GM23338 (cell line): ENCODE data around the gene LRRC58. TPM values are rescaled to one million over a fixed set of nuclear protein-coding genes. Genes with fewer than 3 reads are reported as not detected.

ENCODE experiments used
- EZH2 ChIP-seq: fragments of 200-600 bp; sonication (generic); IDR thresholded peaks from one replicate; pipeline ENCODE4 v1.8.0; 2017; ENCODE audit warnings: antibody characterized with exemption, mild to moderate bottlenecking, low read depth; ENCODE audit not compliant: unreplicated experiment
- EZH2phosphoT487 ChIP-seq: fragments of 200-600 bp; sonication (generic); IDR thresholded peaks from one replicate; pipeline ENCODE4 v1.8.1; 2018; ENCODE audit warnings: antibody characterized with exemption; ENCODE audit not compliant: unreplicated experiment
- JUNB ChIP-seq: IDR thresholded peaks from one replicate; pipeline ENCODE4 v1.6.1; 2016; ENCODE audit warnings: antibody characterized with exemption; ENCODE audit not compliant: unreplicated experiment
- POLR2AphosphoS5 ChIP-seq: IDR thresholded peaks from 2 replicates; pipeline ENCODE4 v1.6.1; 2016; ENCODE audit warnings: antibody characterized with exemption, low read depth
- STAT1 ChIP-seq: IDR thresholded peaks from one replicate; pipeline ENCODE4 v1.6.1; 2016; ENCODE audit warnings: antibody characterized with exemption; ENCODE audit not compliant: unreplicated experiment
- ZNF114 ChIP-seq: fragments of 250-450 bp; sonication (Bioruptor Pico); IDR thresholded peaks from 2 replicates; pipeline ENCODE4 v1.5.0; 2020; ENCODE audit warnings: mild to moderate bottlenecking, moderate library complexity
- ZNF331 ChIP-seq: fragments of 250-450 bp; sonication (Bioruptor Pico); IDR thresholded peaks from 2 replicates; pipeline ENCODE4 v1.5.0; 2020; ENCODE audit warnings: low read depth, mild to moderate bottlenecking, moderate library complexity
- polyA plus RNA-seq: library from polyadenylated mRNA; unstranded; fragments of >200 nt; fragmentation: Nextera tagmentation; extraction: Ambion mirVana; gene quantifications from 2 replicates; pipeline ENCODE4 v1.2.1, GENCODE V29; 2016
- total RNA-seq: library from RNA; depleted of rRNA; stranded (reverse); fragments of >200 nt; shearing (Covaris generic); gene quantifications from 2 replicates; pipeline ENCODE4 v1.2.3, GENCODE V29; 2014
- TF ChIP-seq, protein P1 (sequence below): fragments of 250-450 bp; sonication (Bioruptor Pico); IDR thresholded peaks from 2 replicates; pipeline ENCODE4 v1.5.0; 2020; ENCODE audit warnings: mild to moderate bottlenecking, moderate library complexity
- TF ChIP-seq, protein P2 (sequence below): IDR thresholded peaks from one replicate; pipeline ENCODE4 v1.6.1; 2018; ENCODE audit warnings: antibody characterized with exemption; ENCODE audit not compliant: unreplicated experiment
- TF ChIP-seq, protein P3 (sequence below): IDR thresholded peaks from 2 replicates; pipeline ENCODE4 v1.6.1; 2016; ENCODE audit warnings: antibody characterized with exemption
- TF ChIP-seq, protein P4 (sequence below), 2 experiments: fragments of 200-600 bp in 1 of 2; sonication (generic) in 1 of 2; conservative IDR thresholded peaks; 2 replicates each; pipeline versions ENCODE4 v1.5.1 to v1.6.1; 2016 to 2017; ENCODE audit warnings: antibody characterized with exemption in 2 of 2, low read depth in 2 of 2, mild to moderate bottlenecking in 2 of 2, moderate library complexity in 1 of 2

LRRC58 gene
- total and polyA plus RNA-seq, 2 experiments from 2014 or later, result 7.0 to 23.8 TPM

DNA sequence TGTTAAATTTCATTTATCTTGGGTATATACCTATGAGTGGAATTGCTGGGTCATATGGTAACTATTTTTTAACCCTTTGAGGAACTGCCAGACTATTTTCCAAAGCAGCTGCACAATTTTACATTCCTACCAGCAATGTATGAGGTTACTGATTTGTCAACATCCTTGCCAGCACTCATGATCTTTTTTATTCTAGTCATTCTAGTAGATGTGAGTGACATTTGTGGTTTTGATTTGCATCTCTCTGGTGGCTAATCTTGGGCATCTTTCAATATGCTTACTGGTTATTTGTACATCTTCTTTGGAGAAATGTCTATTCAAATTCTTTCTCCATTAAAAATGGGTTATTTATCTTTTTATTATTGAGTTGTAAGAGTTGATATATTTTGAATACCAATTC, 21.3 kb upstream of the LRRC58 start (continued):
- TF ChIP-seq, protein P1, sequence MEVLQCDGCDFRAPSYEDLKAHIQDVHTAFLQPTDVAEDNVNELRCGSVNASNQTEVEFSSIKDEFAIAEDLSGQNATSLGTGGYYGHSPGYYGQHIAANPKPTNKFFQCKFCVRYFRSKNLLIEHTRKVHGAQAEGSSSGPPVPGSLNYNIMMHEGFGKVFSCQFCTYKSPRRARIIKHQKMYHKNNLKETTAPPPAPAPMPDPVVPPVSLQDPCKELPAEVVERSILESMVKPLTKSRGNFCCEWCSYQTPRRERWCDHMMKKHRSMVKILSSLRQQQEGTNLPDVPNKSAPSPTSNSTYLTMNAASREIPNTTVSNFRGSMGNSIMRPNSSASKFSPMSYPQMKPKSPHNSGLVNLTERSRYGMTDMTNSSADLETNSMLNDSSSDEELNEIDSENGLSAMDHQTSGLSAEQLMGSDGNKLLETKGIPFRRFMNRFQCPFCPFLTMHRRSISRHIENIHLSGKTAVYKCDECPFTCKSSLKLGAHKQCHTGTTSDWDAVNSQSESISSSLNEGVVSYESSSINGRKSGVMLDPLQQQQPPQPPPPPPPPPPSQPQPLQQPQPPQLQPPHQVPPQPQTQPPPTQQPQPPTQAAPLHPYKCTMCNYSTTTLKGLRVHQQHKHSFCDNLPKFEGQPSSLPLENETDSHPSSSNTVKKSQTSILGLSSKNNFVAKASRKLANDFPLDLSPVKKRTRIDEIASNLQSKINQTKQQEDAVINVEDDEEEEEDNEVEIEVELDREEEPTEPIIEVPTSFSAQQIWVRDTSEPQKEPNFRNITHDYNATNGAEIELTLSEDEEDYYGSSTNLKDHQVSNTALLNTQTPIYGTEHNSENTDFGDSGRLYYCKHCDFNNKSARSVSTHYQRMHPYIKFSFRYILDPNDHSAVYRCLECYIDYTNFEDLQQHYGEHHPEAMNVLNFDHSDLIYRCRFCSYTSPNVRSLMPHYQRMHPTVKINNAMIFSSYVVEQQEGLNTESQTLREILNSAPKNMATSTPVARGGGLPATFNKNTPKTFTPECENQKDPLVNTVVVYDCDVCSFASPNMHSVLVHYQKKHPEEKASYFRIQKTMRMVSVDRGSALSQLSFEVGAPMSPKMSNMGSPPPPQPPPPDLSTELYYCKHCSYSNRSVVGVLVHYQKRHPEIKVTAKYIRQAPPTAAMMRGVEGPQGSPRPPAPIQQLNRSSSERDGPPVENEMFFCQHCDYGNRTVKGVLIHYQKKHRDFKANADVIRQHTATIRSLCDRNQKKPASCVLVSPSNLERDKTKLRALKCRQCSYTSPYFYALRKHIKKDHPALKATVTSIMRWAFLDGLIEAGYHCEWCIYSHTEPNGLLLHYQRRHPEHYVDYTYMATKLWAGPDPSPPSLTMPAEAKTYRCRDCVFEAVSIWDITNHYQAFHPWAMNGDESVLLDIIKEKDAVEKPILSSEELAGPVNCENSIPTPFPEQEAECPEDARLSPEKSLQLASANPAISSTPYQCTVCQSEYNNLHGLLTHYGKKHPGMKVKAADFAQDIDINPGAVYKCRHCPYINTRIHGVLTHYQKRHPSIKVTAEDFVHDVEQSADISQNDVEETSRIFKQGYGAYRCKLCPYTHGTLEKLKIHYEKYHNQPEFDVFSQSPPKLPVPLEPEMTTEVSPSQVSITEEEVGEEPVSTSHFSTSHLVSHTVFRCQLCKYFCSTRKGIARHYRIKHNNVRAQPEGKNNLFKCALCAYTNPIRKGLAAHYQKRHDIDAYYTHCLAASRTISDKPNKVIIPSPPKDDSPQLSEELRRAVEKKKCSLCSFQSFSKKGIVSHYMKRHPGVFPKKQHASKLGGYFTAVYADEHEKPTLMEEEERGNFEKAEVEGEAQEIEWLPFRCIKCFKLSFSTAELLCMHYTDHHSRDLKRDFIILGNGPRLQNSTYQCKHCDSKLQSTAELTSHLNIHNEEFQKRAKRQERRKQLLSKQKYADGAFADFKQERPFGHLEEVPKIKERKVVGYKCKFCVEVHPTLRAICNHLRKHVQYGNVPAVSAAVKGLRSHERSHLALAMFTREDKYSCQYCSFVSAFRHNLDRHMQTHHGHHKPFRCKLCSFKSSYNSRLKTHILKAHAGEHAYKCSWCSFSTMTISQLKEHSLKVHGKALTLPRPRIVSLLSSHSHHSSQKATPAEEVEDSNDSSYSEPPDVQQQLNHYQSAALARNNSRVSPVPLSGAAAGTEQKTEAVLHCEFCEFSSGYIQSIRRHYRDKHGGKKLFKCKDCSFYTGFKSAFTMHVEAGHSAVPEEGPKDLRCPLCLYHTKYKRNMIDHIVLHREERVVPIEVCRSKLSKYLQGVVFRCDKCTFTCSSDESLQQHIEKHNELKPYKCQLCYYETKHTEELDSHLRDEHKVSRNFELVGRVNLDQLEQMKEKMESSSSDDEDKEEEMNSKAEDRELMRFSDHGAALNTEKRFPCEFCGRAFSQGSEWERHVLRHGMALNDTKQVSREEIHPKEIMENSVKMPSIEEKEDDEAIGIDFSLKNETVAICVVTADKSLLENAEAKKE (CRISPR knock-in tag), result no peak
- TF ChIP-seq EZH2phosphoT487 (no peak), POLR2AphosphoS5 (no peak), STAT1 (no peak), ZNF114 (no peak), ZNF331 (no peak), JUNB (no peak), EZH2 (no peak)
- TF ChIP-seq, protein P2, sequence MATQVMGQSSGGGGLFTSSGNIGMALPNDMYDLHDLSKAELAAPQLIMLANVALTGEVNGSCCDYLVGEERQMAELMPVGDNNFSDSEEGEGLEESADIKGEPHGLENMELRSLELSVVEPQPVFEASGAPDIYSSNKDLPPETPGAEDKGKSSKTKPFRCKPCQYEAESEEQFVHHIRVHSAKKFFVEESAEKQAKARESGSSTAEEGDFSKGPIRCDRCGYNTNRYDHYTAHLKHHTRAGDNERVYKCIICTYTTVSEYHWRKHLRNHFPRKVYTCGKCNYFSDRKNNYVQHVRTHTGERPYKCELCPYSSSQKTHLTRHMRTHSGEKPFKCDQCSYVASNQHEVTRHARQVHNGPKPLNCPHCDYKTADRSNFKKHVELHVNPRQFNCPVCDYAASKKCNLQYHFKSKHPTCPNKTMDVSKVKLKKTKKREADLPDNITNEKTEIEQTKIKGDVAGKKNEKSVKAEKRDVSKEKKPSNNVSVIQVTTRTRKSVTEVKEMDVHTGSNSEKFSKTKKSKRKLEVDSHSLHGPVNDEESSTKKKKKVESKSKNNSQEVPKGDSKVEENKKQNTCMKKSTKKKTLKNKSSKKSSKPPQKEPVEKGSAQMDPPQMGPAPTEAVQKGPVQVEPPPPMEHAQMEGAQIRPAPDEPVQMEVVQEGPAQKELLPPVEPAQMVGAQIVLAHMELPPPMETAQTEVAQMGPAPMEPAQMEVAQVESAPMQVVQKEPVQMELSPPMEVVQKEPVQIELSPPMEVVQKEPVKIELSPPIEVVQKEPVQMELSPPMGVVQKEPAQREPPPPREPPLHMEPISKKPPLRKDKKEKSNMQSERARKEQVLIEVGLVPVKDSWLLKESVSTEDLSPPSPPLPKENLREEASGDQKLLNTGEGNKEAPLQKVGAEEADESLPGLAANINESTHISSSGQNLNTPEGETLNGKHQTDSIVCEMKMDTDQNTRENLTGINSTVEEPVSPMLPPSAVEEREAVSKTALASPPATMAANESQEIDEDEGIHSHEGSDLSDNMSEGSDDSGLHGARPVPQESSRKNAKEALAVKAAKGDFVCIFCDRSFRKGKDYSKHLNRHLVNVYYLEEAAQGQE, result no peak
- TF ChIP-seq, protein P3, sequence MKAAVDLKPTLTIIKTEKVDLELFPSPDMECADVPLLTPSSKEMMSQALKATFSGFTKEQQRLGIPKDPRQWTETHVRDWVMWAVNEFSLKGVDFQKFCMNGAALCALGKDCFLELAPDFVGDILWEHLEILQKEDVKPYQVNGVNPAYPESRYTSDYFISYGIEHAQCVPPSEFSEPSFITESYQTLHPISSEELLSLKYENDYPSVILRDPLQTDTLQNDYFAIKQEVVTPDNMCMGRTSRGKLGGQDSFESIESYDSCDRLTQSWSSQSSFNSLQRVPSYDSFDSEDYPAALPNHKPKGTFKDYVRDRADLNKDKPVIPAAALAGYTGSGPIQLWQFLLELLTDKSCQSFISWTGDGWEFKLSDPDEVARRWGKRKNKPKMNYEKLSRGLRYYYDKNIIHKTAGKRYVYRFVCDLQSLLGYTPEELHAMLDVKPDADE, result no peak
- TF ChIP-seq, protein P4, sequence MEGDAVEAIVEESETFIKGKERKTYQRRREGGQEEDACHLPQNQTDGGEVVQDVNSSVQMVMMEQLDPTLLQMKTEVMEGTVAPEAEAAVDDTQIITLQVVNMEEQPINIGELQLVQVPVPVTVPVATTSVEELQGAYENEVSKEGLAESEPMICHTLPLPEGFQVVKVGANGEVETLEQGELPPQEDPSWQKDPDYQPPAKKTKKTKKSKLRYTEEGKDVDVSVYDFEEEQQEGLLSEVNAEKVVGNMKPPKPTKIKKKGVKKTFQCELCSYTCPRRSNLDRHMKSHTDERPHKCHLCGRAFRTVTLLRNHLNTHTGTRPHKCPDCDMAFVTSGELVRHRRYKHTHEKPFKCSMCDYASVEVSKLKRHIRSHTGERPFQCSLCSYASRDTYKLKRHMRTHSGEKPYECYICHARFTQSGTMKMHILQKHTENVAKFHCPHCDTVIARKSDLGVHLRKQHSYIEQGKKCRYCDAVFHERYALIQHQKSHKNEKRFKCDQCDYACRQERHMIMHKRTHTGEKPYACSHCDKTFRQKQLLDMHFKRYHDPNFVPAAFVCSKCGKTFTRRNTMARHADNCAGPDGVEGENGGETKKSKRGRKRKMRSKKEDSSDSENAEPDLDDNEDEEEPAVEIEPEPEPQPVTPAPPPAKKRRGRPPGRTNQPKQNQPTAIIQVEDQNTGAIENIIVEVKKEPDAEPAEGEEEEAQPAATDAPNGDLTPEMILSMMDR (conservative IDR thresholded peaks at IDR 0.05; ENCODE audit: low read depth in 2 of 2), result no peak
